ENCODE data around the gene GALNS. TPM values are rescaled to one million over a fixed set of nuclear protein-coding genes. Genes with fewer than 3 reads are reported as not detected.
A peak's percentile ranks its signal among the peaks of the same experiment; 100 is the strongest.

GALNS gene
- total and polyA plus RNA-seq, 2 of the 13 experiments (the other 11 are each of a cell fraction or from before 2014, with no cell fraction given), result 9.2 to 9.8 TPM

DNA sequence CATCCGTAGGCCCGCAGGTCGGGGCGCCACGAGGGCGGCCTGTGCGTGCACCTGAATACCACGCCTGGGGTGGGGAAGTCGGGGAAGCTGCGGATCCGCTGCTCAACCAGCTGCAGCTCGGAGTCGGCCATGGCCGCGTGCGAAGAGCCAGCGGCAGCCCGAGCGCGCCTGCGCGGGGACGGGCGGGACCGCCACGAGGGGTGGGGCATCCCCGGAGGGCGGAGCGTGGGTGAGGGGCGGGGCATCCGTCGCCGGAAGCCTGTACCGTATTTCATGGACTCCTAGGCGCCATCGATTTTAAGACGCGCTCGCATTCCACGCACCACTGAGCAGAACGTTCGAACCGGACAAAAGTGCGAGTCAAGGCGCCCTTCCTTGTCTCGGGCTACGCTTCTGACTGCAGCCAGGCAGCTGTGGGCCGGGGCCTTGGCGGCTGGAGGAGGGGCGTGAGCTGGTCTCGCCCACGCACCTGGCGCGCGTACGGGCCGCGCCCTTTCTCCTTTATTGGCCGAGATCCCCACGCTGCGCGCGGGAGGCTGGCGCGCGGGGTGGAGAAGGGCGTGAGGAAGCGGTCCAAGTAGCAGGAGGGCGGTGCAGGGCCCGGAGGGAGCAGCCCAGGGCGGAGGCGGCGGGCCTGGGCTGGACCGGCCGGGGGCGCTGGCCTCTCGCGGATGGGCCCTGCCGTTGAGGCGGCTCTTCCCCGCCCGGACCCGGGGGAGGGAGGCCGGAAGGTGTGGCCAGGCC, 44.8 kb downstream of the GALNS start, which contains the start of gene APRT (continued):
- TF ChIP-seq PAX8 (CRISPR knock-in tag; IDR thresholded peaks at IDR 0.05; ENCODE audit: borderline replicate concordance) (no peak), YEATS4 (CRISPR knock-in tag; IDR thresholded peaks at IDR 0.05; ENCODE audit: borderline replicate concordance) (peak; percentile 96), HOXA9 (CRISPR knock-in tag; IDR thresholded peaks at IDR 0.05; ENCODE audit: borderline replicate concordance) (no peak), NFATC3 (CRISPR knock-in tag; IDR thresholded peaks at IDR 0.05) (0 out of 2 replicates have a peak, but pooled peaks have one; percentile 54), MEIS1 (CRISPR knock-in tag; IDR thresholded peaks at IDR 0.05; ENCODE audit: borderline replicate concordance) (peak; percentile 97), ZNF326 (CRISPR knock-in tag; IDR thresholded peaks at IDR 0.05; ENCODE audit: borderline replicate concordance) (no peak), ZNF280D (CRISPR knock-in tag; IDR thresholded peaks at IDR 0.05) (peak; percentile 13), JARID2 (CRISPR knock-in tag; IDR thresholded peaks at IDR 0.05; ENCODE audit: insufficient replicate concordance) (peak; percentile 68), DNMT3B (CRISPR knock-in tag; conservative IDR thresholded peaks at IDR 0.05) (no peak), ZNF678 (CRISPR knock-in tag; IDR thresholded peaks at IDR 0.05) (peak; percentile 96), EZH2 (conservative IDR thresholded peaks at IDR 0.05; ENCODE audit: low read depth, low read length) (no peak), TEAD2 (CRISPR knock-in tag; IDR thresholded peaks at IDR 0.05) (no peak), ZBTB21 (CRISPR knock-in tag; IDR thresholded peaks at IDR 0.05) (no peak)
- TF ChIP-seq, protein P1, sequence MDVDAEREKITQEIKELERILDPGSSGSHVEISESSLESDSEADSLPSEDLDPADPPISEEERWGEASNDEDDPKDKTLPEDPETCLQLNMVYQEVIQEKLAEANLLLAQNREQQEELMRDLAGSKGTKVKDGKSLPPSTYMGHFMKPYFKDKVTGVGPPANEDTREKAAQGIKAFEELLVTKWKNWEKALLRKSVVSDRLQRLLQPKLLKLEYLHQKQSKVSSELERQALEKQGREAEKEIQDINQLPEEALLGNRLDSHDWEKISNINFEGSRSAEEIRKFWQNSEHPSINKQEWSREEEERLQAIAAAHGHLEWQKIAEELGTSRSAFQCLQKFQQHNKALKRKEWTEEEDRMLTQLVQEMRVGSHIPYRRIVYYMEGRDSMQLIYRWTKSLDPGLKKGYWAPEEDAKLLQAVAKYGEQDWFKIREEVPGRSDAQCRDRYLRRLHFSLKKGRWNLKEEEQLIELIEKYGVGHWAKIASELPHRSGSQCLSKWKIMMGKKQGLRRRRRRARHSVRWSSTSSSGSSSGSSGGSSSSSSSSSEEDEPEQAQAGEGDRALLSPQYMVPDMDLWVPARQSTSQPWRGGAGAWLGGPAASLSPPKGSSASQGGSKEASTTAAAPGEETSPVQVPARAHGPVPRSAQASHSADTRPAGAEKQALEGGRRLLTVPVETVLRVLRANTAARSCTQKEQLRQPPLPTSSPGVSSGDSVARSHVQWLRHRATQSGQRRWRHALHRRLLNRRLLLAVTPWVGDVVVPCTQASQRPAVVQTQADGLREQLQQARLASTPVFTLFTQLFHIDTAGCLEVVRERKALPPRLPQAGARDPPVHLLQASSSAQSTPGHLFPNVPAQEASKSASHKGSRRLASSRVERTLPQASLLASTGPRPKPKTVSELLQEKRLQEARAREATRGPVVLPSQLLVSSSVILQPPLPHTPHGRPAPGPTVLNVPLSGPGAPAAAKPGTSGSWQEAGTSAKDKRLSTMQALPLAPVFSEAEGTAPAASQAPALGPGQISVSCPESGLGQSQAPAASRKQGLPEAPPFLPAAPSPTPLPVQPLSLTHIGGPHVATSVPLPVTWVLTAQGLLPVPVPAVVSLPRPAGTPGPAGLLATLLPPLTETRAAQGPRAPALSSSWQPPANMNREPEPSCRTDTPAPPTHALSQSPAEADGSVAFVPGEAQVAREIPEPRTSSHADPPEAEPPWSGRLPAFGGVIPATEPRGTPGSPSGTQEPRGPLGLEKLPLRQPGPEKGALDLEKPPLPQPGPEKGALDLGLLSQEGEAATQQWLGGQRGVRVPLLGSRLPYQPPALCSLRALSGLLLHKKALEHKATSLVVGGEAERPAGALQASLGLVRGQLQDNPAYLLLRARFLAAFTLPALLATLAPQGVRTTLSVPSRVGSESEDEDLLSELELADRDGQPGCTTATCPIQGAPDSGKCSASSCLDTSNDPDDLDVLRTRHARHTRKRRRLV (CRISPR knock-in tag; IDR thresholded peaks at IDR 0.05), result no peak
- TF ChIP-seq, protein P2, sequence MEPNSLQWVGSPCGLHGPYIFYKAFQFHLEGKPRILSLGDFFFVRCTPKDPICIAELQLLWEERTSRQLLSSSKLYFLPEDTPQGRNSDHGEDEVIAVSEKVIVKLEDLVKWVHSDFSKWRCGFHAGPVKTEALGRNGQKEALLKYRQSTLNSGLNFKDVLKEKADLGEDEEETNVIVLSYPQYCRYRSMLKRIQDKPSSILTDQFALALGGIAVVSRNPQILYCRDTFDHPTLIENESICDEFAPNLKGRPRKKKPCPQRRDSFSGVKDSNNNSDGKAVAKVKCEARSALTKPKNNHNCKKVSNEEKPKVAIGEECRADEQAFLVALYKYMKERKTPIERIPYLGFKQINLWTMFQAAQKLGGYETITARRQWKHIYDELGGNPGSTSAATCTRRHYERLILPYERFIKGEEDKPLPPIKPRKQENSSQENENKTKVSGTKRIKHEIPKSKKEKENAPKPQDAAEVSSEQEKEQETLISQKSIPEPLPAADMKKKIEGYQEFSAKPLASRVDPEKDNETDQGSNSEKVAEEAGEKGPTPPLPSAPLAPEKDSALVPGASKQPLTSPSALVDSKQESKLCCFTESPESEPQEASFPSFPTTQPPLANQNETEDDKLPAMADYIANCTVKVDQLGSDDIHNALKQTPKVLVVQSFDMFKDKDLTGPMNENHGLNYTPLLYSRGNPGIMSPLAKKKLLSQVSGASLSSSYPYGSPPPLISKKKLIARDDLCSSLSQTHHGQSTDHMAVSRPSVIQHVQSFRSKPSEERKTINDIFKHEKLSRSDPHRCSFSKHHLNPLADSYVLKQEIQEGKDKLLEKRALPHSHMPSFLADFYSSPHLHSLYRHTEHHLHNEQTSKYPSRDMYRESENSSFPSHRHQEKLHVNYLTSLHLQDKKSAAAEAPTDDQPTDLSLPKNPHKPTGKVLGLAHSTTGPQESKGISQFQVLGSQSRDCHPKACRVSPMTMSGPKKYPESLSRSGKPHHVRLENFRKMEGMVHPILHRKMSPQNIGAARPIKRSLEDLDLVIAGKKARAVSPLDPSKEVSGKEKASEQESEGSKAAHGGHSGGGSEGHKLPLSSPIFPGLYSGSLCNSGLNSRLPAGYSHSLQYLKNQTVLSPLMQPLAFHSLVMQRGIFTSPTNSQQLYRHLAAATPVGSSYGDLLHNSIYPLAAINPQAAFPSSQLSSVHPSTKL (CRISPR knock-in tag; IDR thresholded peaks at IDR 0.05), result peak; percentile 26; the same call in 1 of the 2 replicates
